GM19395 (cell line): Measurements from ENCODE around the gene EYA2.
"Not testable (repeated sequence)": the region's sequence is repeated elsewhere in the genome, so short reads cannot be mapped to it uniquely, and the experiment has no call there.

Experiments
- ATAC-seq: cut with Tn5 transposase; IDR thresholded peaks from one replicate; pipeline ENCODE4 v1.9.1; 2021; ENCODE audit warnings: mild to moderate bottlenecking, moderate library complexity; ENCODE audit not compliant: unreplicated experiment

Gene EYA2

GRCh38 chr20:46929902-46930301 lies 35.3 kb downstream of the EYA2 start:
- no peak for ATAC-seq

- no peak for ATAC-seq
Measured at GRCh38 chr20:46930640-46931339, 36.1 kb downstream of the EYA2 start.

GRCh38 chr20:46931699-46932098 lies 37.1 kb downstream of the EYA2 start:
- no peak for ATAC-seq

- not testable (repeated sequence) for ATAC-seq
Measured at GRCh38 chr20:46932439-46932838, 37.8 kb downstream of the EYA2 start.

GRCh38 chr20:46933150-46933549 lies 38.5 kb downstream of the EYA2 start:
- no peak for ATAC-seq

- no peak for ATAC-seq
Measured at GRCh38 chr20:46934746-46935287, 40.2 kb downstream of the EYA2 start.

GRCh38 chr20:46935394-46936017 lies 40.9 kb downstream of the EYA2 start:
- ATAC-seq = no peak

- no peak for ATAC-seq
Measured at GRCh38 chr20:46936415-46937156, 41.9 kb downstream of the EYA2 start.

GRCh38 chr20:46937157-46937523 lies 42.5 kb downstream of the EYA2 start:
- no peak for ATAC-seq

GRCh38 chr20:46937533-46938226 lies 43.0 kb downstream of the EYA2 start:
- no peak for ATAC-seq

- no peak for ATAC-seq
Measured at GRCh38 chr20:46938434-46938833, 43.8 kb downstream of the EYA2 start.

GRCh38 chr20:46939031-46939965 lies 44.7 kb downstream of the EYA2 start:
- ATAC-seq = no peak

GRCh38 chr20:46940616-46941015 lies 46.0 kb downstream of the EYA2 start:
- ATAC-seq = no peak

- no peak for ATAC-seq
Measured at GRCh38 chr20:46941404-46941803, 46.8 kb downstream of the EYA2 start.

GRCh38 chr20:46943861-46944591 lies 49.4 kb downstream of the EYA2 start:
- no peak for ATAC-seq

GRCh38 chr20:46945465-46945864 lies 50.8 kb downstream of the EYA2 start:
- ATAC-seq = no peak

GRCh38 chr20:46946181-46946624 lies 51.6 kb downstream of the EYA2 start:
- ATAC-seq = no peak

- no peak for ATAC-seq
Measured at GRCh38 chr20:46946796-46947195, 52.2 kb downstream of the EYA2 start.

GRCh38 chr20:46948081-46948480 lies 53.4 kb downstream of the EYA2 start:
- no peak for ATAC-seq
